Vagina (tissue), 2 donors: ENCODE results near the gene TTC7B. TPM values are rescaled to one million over a fixed set of nuclear protein-coding genes. Genes with fewer than 3 reads are reported as not detected.

Source experiments
- DNase-seq, 2 donors: peaks; one replicate each; pipeline ENCODE4 v3.0.0-alpha.2; 2017; ENCODE audit errors: extremely low spot score in 2 of 2
- H3K27ac ChIP-seq: fragments of 200-600 bp; sonication (generic); one replicate; pipeline ENCODE4 v1.5.1; 2019
- H3K27me3 ChIP-seq: fragments of 200-600 bp; sonication (generic); one replicate; pipeline ENCODE4 v1.5.1; 2019
- H3K36me3 ChIP-seq, 2 donors: fragments of 200-600 bp; sonication (generic); one replicate each; pipeline ENCODE4 v1.5.1; 2017 to 2019
- H3K4me1 ChIP-seq: fragments of 200-600 bp; sonication (generic); one replicate; pipeline ENCODE4 v1.5.1; 2019
- H3K4me3 ChIP-seq, 2 donors: fragments of 200-600 bp; sonication (generic); 1 replicate in 1 of 2; 2 replicates in 1 of 2; pipeline ENCODE4 v1.5.1; 2016 to 2019
- H3K9me3 ChIP-seq: fragments of 200-600 bp; sonication (generic); one replicate; pipeline ENCODE4 v1.5.1; 2019
- CTCF ChIP-seq, 3 experiments: fragments of 450-650 bp in 2 of 3; fragments of 200-600 bp in 1 of 3; sonication (generic) in 1 of 3; IDR thresholded peaks; one replicate each; pipeline ENCODE4 v1.5.1; 2017 to 2019; ENCODE audit warnings: antibody characterized with exemption in 3 of 3, mild to moderate bottlenecking in 2 of 3, moderate library complexity in 2 of 3
- POLR2A ChIP-seq, 2 donors: fragments of 450-650 bp; IDR thresholded peaks; one replicate each; pipeline ENCODE4 v1.6.1; 2017; ENCODE audit warnings: antibody characterized with exemption in 2 of 2, mild to moderate bottlenecking in 2 of 2, moderate library complexity in 2 of 2
- POLR2AphosphoS5 ChIP-seq, 2 donors: sonication (generic); formaldehyde crosslinking; IDR thresholded peaks; one replicate each; pipeline ENCODE4 v1.9.0; 2017; ENCODE audit warnings: antibody characterized with exemption in 2 of 2, mild to moderate bottlenecking in 2 of 2, low read depth in 1 of 2; ENCODE audit not compliant: insufficient read depth in 1 of 2
- intact Hi-C: fragments of 100-400 bp; cut with DNase I; formaldehyde crosslinking; loops from one replicate; pipeline ENCODE4 v1.15.1; 2023
- total RNA-seq: library from RNA; depleted of rRNA; stranded (reverse); fragments of >200 nt; gene quantifications from one replicate; pipeline ENCODE4 v1.2.3, GENCODE V29; 2016

The TTC7B gene
- total RNA-seq, 1 donor from 2014 or later = 56.0 TPM

DNA sequence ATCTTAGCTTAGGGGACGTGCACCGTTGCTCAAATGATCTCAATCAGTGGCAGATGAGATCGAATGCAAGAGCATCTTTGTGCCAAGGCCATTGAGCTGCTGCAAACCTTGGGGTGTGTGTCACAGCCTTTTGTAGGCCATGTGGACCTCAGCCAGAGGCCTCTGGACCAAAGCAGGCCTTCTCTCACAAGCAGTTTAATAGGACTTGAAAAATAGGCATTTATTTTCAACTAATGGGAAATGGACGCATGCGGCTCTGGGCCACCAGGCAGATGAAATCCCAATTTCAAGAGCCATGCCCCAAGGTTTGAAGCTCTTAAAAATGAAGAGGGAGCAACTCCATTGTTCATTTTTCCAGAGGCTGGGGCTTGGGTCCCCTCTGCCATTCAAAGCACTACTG, 87.3 kb downstream of the TTC7B start:
- TF ChIP-seq POLR2A (IDR thresholded peaks at IDR 0.05) = no peak
- TF ChIP-seq CTCF (IDR thresholded peaks at IDR 0.05) = no peak
- TF ChIP-seq POLR2AphosphoS5 (IDR thresholded peaks at IDR 0.05; ENCODE audit: insufficient read depth in 1 of 2, low read depth in 1 of 2) = no peak
- no peaks in the 10 kb centered on the region for H3K36me3 ChIP-seq
- intact Hi-C loops = no loop called here
- no peaks in the 10 kb centered on the region for H3K9me3 ChIP-seq
- H3K4me3 ChIP-seq = no peak overlapping the region
- DNase-seq = peak in 1 of 2 donors; percentile 62
- no peak overlapping the region for H3K27ac ChIP-seq
- H3K27me3 ChIP-seq = no peaks in the 10 kb centered on the region
- peaks cover 9% of the 10 kb centered on the region for H3K4me1 ChIP-seq

- TF ChIP-seq POLR2AphosphoS5 (IDR thresholded peaks at IDR 0.05; ENCODE audit: insufficient read depth in 1 of 2, low read depth in 1 of 2) = no peak
- TF ChIP-seq POLR2A (IDR thresholded peaks at IDR 0.05) = no peak
- no peak for TF ChIP-seq CTCF (IDR thresholded peaks at IDR 0.05)
- Histone ChIP-seq H3K4me1 (peaks cover 9% of the 10 kb centered on the region), H3K4me3 (no peak overlapping the region), H3K36me3 (no peaks in the 10 kb centered on the region), H3K27me3 (no peaks in the 10 kb centered on the region), H3K9me3 (no peaks in the 10 kb centered on the region), H3K27ac (no peak overlapping the region)
- peak in 1 of 2 donors; percentile 11 for DNase-seq
- intact Hi-C loops = no loop called here
These were observed 89.1 kb downstream of the TTC7B start for GRCh38 chr14:90727082-90727481.

DNA sequence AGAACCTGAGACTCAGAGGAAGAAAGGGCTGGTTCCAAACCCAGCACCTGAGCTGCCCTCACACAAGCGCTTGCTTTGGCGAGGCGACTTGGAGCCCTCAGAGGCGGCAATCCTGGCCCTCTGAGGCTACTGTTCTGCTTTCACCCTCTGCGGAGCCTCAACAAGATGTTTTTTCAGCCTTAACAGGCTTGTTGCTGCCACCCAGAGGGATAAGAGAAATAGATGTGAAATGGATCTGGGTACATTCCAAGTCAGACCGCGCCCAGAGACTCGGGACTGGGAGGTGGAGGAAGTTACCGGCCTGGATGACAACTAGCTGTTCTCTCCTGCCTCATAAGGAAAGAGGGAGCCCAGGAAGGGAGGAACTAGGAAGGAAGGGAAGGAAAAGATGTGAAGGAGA, 89.6 kb downstream of the TTC7B start:
- no peak overlapping the region for H3K4me3 ChIP-seq
- intact Hi-C loops = no loop called here
- no peaks in the 10 kb centered on the region for H3K27me3 ChIP-seq
- no peak overlapping the region for H3K27ac ChIP-seq
- H3K4me1 ChIP-seq = peaks cover 9% of the 10 kb centered on the region
- peak in 1 of 2 donors; percentile 67 for DNase-seq
- TF ChIP-seq CTCF (IDR thresholded peaks at IDR 0.05) (no peak), POLR2AphosphoS5 (IDR thresholded peaks at IDR 0.05; ENCODE audit: insufficient read depth in 1 of 2, low read depth in 1 of 2) (peak in 1 of 2 donors; percentile 76), POLR2A (IDR thresholded peaks at IDR 0.05) (no peak)
- no peaks in the 10 kb centered on the region for H3K36me3 ChIP-seq
- no peaks in the 10 kb centered on the region for H3K9me3 ChIP-seq

GRCh38 chr14:90724866-90725265, 91.4 kb downstream of the TTC7B start:
- TF ChIP-seq CTCF (IDR thresholded peaks at IDR 0.05) (no peak), POLR2A (IDR thresholded peaks at IDR 0.05) (no peak), POLR2AphosphoS5 (IDR thresholded peaks at IDR 0.05; ENCODE audit: insufficient read depth in 1 of 2, low read depth in 1 of 2) (no peak)
- DNase-seq = peak in 1 of 2 donors; percentile 47
- peaks cover 9% of the 10 kb centered on the region for H3K4me1 ChIP-seq
- no peaks in the 10 kb centered on the region for H3K27me3 ChIP-seq
- H3K27ac ChIP-seq = no peak overlapping the region
- no peaks in the 10 kb centered on the region for H3K36me3 ChIP-seq
- no peak overlapping the region for H3K4me3 ChIP-seq
- intact Hi-C loops = no loop called here
- H3K9me3 ChIP-seq = no peaks in the 10 kb centered on the region

- TF ChIP-seq POLR2AphosphoS5 (IDR thresholded peaks at IDR 0.05; ENCODE audit: insufficient read depth in 1 of 2, low read depth in 1 of 2) = no peak
- TF ChIP-seq CTCF (IDR thresholded peaks at IDR 0.05) = no peak
- no peak for TF ChIP-seq POLR2A (IDR thresholded peaks at IDR 0.05)
- Histone ChIP-seq H3K27ac (no peak overlapping the region), H3K4me1 (peaks cover 9% of the 10 kb centered on the region), H3K36me3 (no peaks in the 10 kb centered on the region), H3K9me3 (no peaks in the 10 kb centered on the region), H3K4me3 (no peak overlapping the region), H3K27me3 (no peaks in the 10 kb centered on the region)
- peak in 1 of 2 donors; percentile 42 for DNase-seq
- intact Hi-C loops = no loop called here
These were observed 93.6 kb downstream of the TTC7B start for GRCh38 chr14:90722590-90722989.
